Measurements from ENCODE around the gene PTH2R.
"Not testable (repeated sequence)": the region's sequence is repeated elsewhere in the genome, so short reads cannot be mapped to it uniquely, and the experiment has no call there.

PTH2R gene

DNA sequence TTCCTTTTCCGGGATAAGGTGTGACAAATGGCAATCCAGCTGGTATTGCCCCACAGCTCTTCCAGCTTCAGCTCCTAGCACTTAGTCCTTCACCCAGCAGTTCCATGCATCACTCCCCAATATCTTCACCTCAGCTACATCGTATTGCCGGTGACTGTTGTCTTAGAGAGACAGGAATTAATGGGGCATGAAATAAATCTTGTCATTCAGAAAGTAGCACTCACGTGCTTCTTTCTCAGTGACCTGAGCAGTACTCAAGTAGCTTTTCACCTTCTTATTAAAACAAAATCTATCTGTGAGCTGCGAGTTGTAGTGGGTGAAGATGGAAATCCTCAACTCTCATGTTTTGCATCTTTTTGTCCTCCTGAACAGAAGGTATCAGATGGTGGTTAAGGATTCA, 72.8 kb downstream of the PTH2R start:
- no peak for DNase-seq (ENCODE audit: low read depth)
- TF ChIP-seq, protein P1, sequence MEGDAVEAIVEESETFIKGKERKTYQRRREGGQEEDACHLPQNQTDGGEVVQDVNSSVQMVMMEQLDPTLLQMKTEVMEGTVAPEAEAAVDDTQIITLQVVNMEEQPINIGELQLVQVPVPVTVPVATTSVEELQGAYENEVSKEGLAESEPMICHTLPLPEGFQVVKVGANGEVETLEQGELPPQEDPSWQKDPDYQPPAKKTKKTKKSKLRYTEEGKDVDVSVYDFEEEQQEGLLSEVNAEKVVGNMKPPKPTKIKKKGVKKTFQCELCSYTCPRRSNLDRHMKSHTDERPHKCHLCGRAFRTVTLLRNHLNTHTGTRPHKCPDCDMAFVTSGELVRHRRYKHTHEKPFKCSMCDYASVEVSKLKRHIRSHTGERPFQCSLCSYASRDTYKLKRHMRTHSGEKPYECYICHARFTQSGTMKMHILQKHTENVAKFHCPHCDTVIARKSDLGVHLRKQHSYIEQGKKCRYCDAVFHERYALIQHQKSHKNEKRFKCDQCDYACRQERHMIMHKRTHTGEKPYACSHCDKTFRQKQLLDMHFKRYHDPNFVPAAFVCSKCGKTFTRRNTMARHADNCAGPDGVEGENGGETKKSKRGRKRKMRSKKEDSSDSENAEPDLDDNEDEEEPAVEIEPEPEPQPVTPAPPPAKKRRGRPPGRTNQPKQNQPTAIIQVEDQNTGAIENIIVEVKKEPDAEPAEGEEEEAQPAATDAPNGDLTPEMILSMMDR (IDR thresholded peaks at IDR 0.05; ENCODE audit: low read depth, low read length, missing control alignments), result no peak
- in situ Hi-C loops (cut with HindIII; ENCODE audit: low sequenced_read_pairs), result no loop called here
- H3K4me3 ChIP-seq (ENCODE audit: low read depth, low read length), result no peak overlapping the region

DNA sequence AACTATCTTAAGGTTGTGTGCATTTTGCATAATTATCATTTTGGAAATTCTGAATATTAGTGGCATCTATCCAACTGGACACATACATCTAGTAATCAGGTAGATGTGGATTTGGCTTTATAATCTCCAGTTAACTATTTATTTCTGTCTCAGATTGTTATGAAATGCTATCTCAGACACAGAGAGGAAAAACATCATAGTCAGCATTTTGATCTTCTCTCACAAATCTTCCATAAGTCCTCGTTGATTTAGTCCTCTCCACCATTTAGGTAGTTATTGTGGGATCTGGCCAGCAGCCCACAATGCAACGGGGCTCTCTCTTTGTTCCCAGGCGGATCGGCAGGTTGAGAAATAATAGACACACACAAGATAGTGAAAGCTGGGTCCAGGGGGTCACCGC, 75.4 kb downstream of the PTH2R start:
- in situ Hi-C loops (cut with HindIII; ENCODE audit: low sequenced_read_pairs); H3K4me3 ChIP-seq (ENCODE audit: low read depth, low read length): not testable (repeated sequence)

DNA sequence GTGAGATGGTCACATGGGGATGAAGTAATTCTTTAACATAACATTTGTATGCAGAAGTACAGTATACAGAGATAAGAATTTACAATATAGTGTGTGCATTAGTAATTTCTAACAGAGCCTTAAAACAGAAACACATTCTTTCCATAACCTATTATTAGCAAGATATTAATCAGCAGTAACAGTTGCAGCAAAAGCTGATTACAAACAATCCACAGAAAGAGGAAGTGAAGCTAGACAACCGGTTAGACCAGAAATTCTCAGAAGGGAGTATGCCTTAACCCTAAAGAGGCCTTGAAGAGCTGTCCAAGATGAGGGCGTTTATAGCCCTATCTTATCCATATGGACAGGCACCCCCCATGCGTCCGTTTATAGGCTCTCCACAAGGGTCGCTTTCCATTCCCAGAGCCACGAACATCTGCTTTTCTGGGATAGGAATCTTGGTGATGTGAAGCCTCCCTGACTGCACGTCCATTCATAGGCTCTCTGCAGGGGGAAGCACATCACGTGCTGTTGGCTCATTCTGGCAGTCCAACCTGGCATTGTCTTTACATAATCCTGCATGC, 75.9 kb downstream of the PTH2R start:
- in situ Hi-C loops (cut with HindIII; ENCODE audit: low sequenced_read_pairs), result not testable (repeated sequence)

More for the DNA sequence above, 75.4 kb downstream of the PTH2R start:
- not testable (repeated sequence) for DNase-seq (ENCODE audit: low read depth)

DNA sequence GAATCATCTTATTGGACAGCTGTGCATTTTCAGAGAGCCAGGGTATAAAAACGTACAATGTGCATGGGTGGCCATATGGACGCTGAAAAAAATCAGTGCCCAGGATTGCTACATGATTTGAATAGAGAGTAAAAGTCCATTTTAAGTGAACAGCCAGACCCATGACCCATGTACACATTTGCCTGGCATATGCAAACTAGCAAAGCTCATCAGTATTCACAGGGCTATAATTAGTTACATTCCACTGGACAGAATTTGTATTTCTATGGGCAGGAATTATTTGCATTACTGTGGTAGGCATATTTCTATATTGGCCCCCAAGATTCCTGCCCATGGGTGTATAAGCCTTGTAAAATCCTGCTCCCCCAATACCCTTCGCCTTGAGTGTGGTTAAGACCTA, 78.8 kb downstream of the PTH2R start:
- no peak for DNase-seq (ENCODE audit: low read depth)
- in situ Hi-C loops (cut with HindIII; ENCODE audit: low sequenced_read_pairs), result no loop called here
- no peak overlapping the region for H3K4me3 ChIP-seq (ENCODE audit: low read depth, low read length)
- TF ChIP-seq, protein P1 (IDR thresholded peaks at IDR 0.05; ENCODE audit: low read depth, low read length, missing control alignments), result no peak

More for the DNA sequence above, 75.9 kb downstream of the PTH2R start:
- DNase-seq (ENCODE audit: low read depth); H3K4me3 ChIP-seq (ENCODE audit: low read depth, low read length): not testable (repeated sequence)

DNA sequence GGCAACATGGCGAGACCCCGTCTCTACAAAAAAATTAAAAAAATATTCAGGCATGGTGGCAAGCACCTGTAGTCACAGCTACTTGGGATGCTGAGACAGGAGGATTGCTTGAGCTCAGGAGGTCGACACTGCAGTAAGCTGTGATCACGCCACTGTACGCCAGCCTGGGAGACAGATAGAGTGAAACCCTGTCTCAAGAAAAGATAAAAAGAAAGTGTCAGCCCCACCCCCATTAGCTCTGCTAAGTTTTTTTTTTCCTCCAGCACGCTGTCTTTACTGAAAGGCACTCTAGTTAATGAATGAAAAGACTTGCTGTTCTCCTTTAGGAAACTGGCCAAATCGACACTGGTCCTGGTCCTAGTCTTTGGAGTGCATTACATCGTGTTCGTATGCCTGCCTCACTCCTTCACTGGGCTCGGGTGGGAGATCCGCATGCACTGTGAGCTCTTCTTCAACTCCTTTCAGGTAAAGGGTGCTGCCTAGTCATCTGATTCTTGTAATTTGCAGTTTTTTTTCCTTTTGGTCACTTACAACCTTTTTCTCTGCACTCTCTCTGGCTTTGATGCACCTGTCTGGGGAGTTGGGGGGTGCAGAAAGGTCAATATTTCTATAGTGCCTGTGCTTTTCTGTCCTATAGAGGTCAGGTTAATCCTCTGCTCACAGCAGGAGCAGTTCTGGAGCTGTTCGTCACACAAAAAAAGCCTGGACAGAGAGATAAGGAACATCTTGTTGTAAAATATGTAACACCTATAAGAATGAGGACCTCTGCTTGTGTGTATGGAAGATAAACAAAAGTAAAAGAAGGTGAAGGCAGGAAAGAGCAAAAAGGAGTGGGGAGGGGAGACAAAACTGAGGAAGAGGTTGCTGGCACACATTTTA, 82.3 kb downstream of the PTH2R start:
- in situ Hi-C loops (cut with HindIII; ENCODE audit: low sequenced_read_pairs), result no loop called here
- TF ChIP-seq, protein P1 (IDR thresholded peaks at IDR 0.05; ENCODE audit: low read depth, low read length, missing control alignments), result no peak
- H3K4me3 ChIP-seq (ENCODE audit: low read depth, low read length), result no peak overlapping the region
- DNase-seq (ENCODE audit: low read depth), result no peak

DNA sequence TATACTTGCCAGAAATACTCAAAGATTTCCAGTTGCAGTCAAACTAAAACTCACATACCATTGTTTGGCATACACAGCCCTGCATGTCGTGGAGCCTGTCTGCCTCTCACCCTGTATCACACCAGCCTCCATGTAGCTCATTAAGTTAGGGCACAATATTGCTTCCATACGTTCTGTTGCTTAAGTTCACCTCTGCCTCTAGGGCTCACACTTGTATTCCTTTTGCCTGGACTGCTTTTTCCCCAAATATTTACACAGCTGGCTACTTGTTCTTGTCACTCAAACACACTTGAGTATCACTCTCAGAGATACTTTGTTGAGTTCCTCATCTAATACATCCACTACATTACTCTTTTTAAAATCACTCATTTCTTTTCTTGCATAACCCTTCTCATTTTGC, 83.1 kb downstream of the PTH2R start:
- DNase-seq (ENCODE audit: low read depth), result no peak
- TF ChIP-seq, protein P1 (IDR thresholded peaks at IDR 0.05; ENCODE audit: low read depth, low read length, missing control alignments), result no peak
- in situ Hi-C loops (cut with HindIII; ENCODE audit: low sequenced_read_pairs), result no loop called here
- H3K4me3 ChIP-seq (ENCODE audit: low read depth, low read length), result no peak overlapping the region

DNA sequence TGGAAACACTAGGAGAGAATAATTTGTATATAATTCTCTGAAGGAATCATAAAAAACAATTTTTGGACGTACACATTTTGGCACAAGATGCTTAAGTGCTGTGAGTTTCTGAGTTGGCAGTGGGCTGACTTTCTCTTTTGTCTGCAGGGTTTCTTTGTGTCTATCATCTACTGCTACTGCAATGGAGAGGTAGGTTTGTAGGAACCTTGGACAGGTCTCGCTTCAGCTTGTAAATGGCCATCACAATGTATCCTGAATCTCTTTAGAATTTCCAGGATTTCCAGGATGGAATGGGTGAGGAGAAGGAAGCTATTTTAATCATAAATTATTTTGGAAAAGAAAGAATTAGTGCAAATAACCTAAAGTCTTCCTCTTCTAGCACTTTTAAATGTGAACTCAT, 83.9 kb downstream of the PTH2R start:
- no peak for DNase-seq (ENCODE audit: low read depth)
- in situ Hi-C loops (cut with HindIII; ENCODE audit: low sequenced_read_pairs), result no loop called here
- TF ChIP-seq, protein P1 (IDR thresholded peaks at IDR 0.05; ENCODE audit: low read depth, low read length, missing control alignments), result no peak
- no peak overlapping the region for H3K4me3 ChIP-seq (ENCODE audit: low read depth, low read length)

Data from astrocyte of the cerebellum (primary cell).